ENCODE measurements around the gene RPL27A. TPM values are rescaled to one million over a fixed set of nuclear protein-coding genes. Genes with fewer than 3 reads are reported as not detected.

The RPL27A gene
- total RNA-seq, 1 experiment from 2014 or later, result 1,103 TPM

- TF ChIP-seq NR3C1 (CRISPR knock-in tag; conservative IDR thresholded peaks at IDR 0.05; ENCODE audit: low read depth) (no peak), E2F4 (CRISPR knock-in tag; IDR thresholded peaks at IDR 0.05; ENCODE audit: borderline replicate concordance, low read depth) (no peak), NFE2L1 (CRISPR knock-in tag; IDR thresholded peaks at IDR 0.05) (no peak), NFATC4 (CRISPR knock-in tag; IDR thresholded peaks at IDR 0.05) (no peak), PREB (CRISPR knock-in tag; IDR thresholded peaks at IDR 0.05; ENCODE audit: borderline replicate concordance) (no peak)
These were observed 50.2 kb downstream of the RPL27A start (continued) for GRCh38 chr11:8732748-8733241.

GRCh38 chr11:8733852-8734251 lies 51.3 kb downstream of the RPL27A start:
- Mint-ChIP-seq H3K4me1 (peaks cover 5% of the 10 kb centered on the region; the same call in 1 of the 2 replicates), H3K27me3 (ENCODE audit: low read depth) (no peaks in the 10 kb centered on the region), H3K9me3 (no peaks in the 10 kb centered on the region), H3K27ac (no peak overlapping the region), H3K36me3 (no peaks in the 10 kb centered on the region), H3K4me3 (no peak overlapping the region)
- DNase-seq (ENCODE audit: low spot score) (no peak), ATAC-seq (no peak)
- ChIA-PET CTCF (no interaction called here), POLR2A (no interaction called here)
- TF ChIP-seq ZNF425 (CRISPR knock-in tag; conservative IDR thresholded peaks at IDR 0.05) (no peak), E2F4 (CRISPR knock-in tag; IDR thresholded peaks at IDR 0.05; ENCODE audit: borderline replicate concordance, low read depth) (no peak)

- no peak for DNase-seq (ENCODE audit: low spot score)
- H3K27me3 Mint-ChIP-seq (ENCODE audit: low read depth), result no peaks in the 10 kb centered on the region
- H3K36me3 Mint-ChIP-seq, result no peaks in the 10 kb centered on the region
- ChIA-PET CTCF (no interaction called here), POLR2A (no interaction called here)
- no peak overlapping the region for H3K27ac Mint-ChIP-seq
- no peaks in the 10 kb centered on the region for H3K9me3 Mint-ChIP-seq
- peaks cover 5% of the 10 kb centered on the region; the same call in 1 of the 2 replicates for H3K4me1 Mint-ChIP-seq
- no peak overlapping the region for H3K4me3 Mint-ChIP-seq
- ATAC-seq, result no peak
- no peak for TF ChIP-seq ZNF425 (CRISPR knock-in tag; conservative IDR thresholded peaks at IDR 0.05)
- TF ChIP-seq ZBTB21 (CRISPR knock-in tag; IDR thresholded peaks at IDR 0.05; ENCODE audit: borderline replicate concordance), result no peak
- no peak for TF ChIP-seq MXD4 (CRISPR knock-in tag; IDR thresholded peaks at IDR 0.05; ENCODE audit: borderline replicate concordance)
- TF ChIP-seq GRHL2 (CRISPR knock-in tag; IDR thresholded peaks at IDR 0.05; ENCODE audit: insufficient replicate concordance, severe bottlenecking), result no peak
- TF ChIP-seq ARID4B (CRISPR knock-in tag; IDR thresholded peaks at IDR 0.05; ENCODE audit: borderline replicate concordance), result no peak
- TF ChIP-seq CREM (CRISPR knock-in tag; IDR thresholded peaks at IDR 0.05), result no peak
- no peak for TF ChIP-seq MYBL2 (CRISPR knock-in tag; IDR thresholded peaks at IDR 0.05)
- no peak for TF ChIP-seq AFF4 (CRISPR knock-in tag; IDR thresholded peaks at IDR 0.05; ENCODE audit: borderline replicate concordance)
- TF ChIP-seq PREB (CRISPR knock-in tag; IDR thresholded peaks at IDR 0.05; ENCODE audit: borderline replicate concordance), result no peak
These were observed 52.5 kb downstream of the RPL27A start for GRCh38 chr11:8735094-8735493.
